HG03135 (cell line): ENCODE results near the gene EXOSC5.

Source experiments
- ATAC-seq: cut with Tn5 transposase; IDR thresholded peaks from one replicate; pipeline ENCODE4 v1.9.1; 2021; ENCODE audit warnings: mild to moderate bottlenecking, moderate library complexity; ENCODE audit not compliant: unreplicated experiment

Gene EXOSC5

GRCh38 chr19:41426952-41427646 lies 29.9 kb upstream of the EXOSC5 start, which contains the start of gene B3GNT8:
Gene B3GNT8 (minus strand): TSS chr19:41427374. CDS start chr19:41426778, 596 bp downstream.
- no peak for ATAC-seq

DNA sequence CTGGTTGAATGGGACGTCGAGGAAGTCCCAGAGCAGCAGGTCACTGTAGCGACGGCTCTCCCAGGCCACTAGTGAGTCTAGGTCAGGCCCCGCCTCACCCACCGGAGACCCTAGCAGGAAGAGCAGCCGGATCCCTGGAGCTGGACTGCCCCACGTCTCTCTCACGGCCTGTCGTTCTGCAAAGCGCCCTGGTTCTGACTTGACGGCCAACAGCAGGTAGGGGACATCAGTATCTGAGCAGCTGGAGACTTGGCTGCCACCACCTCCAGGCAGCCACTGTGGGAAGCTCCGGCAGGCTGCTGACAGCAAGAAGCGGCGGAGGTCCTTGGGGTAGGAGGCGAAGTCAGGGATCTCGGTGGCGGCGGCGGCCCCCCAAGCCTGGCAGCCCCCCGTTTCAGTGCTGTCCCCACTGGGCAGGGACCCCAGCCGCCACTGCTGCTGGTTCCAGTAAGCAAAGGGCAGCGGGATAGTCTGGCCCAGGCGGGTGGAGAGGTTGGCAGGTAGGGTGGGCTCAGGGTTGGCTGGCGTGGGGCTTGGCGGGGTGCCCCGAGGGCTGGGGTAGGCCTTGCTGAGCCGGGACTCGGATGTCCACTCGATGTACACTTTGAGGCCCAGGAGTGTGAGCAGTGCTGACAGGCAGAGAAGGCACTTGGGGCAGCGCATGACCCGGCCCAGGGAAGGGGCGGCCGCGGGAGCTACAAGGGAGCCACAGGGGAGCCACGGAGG lies 29.1 kb upstream of the EXOSC5 start:
- ATAC-seq, result no peak

DNA sequence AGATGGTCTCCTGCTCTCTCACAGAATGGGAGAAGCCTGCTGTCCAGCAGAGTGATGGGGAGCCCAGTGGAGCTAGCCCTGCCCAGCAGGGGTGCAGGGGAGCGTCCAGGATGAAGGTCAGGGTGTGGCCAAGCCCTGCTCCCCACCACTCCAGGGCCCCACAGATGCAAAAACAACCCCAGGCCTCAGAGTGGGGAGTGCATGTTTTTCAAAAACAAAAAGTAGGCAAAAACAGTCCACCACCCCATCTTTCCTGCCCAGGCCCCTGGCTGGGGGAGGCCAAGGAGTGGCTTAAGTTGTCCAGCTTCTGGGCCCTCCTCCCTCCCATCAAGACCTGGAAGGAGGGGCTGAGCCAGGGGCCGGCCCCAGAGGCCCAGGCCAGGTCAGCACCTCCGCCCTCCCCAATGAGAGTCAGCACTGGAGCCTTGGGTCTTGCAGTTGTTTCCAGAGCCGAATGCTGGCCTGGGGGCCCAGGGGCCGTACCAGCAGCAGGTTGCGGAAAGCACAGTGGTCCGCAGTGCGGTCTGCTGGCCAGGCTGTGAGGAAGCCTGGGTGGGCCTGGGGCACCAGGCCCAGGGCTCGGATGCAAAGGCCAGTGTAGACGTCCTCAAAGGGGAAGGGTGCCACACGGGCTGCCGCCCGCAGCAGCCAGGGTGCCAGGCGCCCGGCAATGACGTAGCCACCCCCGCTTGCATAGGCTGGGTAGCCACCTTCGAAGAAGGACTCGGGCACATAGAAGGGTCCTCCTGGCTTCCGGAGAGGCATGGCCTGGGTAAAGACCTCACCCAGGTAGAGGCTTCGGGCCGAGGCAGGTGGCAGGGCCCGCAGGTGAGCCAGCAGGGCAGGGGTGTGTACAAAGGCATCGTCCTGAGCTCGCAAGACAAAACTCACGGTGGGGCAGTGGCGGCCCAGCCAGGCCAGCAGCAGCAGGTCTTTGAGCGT lies 28.3 kb upstream of the EXOSC5 start:
- ATAC-seq, result no peak

DNA sequence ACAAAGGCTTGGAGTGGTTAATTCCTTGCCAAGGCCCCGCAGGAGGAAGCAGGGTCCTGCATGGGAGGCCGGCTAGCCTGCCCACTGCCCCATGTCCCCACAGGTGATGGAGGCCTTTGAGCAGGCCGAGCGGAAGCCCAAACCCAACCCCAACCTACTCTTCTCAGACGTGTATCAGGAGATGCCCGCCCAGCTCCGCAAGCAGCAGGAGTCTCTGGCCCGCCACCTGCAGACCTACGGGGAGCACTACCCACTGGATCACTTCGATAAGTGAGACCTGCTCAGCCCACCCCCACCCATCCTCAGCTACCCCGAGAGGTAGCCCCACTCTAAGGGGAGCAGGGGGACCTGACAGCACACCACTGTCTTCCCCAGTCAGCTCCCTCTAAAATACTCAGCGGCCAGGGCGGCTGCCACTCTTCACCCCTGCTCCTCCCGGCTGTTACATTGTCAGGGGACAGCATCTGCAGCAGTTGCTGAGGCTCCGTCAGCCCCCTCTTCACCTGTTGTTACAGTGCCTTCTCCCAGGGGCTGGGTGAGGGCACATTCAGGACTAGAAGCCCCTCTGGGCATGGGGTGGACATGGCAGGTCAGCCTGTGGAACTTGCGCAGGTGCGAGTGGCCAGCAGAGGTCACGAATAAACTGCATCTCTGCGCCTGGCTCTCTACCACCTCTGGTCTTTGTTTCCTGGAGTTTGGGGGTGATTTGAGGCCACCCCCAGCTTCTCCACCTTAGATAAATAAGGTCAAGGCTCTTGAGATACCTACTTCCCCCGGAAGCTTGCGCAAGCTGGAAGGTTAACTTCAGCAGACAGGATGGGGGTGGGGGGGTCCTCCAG lies 27.4 kb upstream of the EXOSC5 start:
- ATAC-seq, result no peak

DNA sequence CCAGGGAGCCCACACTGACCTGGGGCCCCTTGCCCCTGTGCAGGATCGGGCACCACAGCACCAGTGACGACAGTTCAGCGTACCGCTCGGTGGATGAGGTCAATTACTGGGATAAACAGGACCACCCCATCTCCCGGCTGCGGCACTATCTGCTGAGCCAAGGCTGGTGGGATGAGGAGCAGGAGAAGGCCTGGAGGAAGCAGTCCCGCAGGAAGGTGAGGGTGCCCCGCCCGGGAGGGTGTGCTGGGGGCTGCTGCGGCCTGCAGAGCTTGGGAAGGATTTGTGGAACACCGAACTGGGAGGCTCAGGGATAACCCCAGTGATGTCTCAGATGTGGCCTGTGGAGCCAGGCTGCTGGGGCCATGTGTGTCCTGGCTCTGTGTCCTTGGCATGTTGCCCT lies 25.8 kb upstream of the EXOSC5 start:
- no peak for ATAC-seq

DNA sequence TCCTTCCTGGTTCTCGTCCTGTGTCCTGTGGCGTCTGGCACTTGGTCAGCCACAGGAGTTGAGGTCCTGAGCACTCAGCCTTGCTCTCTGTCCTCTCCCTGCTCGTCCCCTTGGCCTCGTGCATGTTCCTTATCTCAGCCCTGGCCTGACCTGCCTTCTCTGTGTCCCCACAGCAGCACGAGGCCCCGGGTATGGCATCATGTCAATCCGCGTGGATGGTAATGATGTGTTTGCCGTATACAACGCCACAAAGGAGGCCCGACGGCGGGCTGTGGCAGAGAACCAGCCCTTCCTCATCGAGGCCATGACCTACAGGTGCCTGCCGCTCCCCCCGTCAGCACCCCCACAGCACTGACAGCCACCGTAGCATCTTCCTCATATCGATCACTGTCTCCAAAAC lies 25.3 kb upstream of the EXOSC5 start:
- ATAC-seq, result no peak

GRCh38 chr19:41421973-41422372 lies 24.8 kb upstream of the EXOSC5 start:
- ATAC-seq, result no peak

GRCh38 chr19:41421314-41421713 lies 24.2 kb upstream of the EXOSC5 start:
- ATAC-seq, result no peak

DNA sequence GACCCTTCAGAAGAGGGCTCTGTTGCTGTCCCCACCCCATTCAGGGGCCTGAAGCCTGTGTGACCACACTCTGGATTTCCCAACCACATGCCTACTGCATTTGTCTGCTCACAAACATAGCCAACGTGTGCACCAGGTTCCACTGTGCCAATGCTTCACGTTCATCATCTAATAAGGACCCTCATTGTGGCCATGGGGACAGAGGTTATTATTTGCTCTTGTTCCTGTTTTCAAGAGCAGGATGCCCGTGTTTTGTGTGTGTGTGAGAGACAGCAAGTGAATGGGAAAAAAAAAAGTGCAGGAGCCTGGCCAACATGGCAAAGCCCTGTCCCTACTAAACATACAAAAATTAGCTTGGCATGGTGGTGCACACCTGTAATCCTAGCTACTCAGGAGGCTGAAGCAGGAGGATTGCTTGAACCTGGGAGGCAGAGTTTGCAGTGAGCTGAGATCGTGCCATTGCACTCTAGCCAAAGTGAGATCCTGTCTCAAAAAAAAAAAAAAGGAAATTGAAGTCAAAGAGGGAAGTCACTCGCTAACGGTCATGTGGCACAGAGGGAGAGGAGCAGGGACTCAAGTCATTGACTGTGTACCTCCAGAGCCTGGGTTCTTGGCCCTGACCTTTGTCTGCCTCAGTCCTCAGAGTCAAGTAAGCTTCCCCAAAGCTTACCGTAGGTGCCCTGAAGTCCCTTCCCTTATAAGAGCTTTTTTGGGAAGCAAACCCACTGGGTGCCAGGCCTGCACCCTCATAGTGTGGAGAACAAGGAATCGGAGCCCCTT lies 23.1 kb upstream of the EXOSC5 start:
- ATAC-seq, result no peak

- ATAC-seq, result no peak
Observed at GRCh38 chr19:41416194-41416674, 19.1 kb upstream of the EXOSC5 start.

- no peak for ATAC-seq
Observed at GRCh38 chr19:41415154-41415571, 18.0 kb upstream of the EXOSC5 start.

GRCh38 chr19:41414461-41414860 lies 17.3 kb upstream of the EXOSC5 start:
- no peak for ATAC-seq

- no peak for ATAC-seq
Observed at GRCh38 chr19:41413947-41414346, 16.8 kb upstream of the EXOSC5 start.

DNA sequence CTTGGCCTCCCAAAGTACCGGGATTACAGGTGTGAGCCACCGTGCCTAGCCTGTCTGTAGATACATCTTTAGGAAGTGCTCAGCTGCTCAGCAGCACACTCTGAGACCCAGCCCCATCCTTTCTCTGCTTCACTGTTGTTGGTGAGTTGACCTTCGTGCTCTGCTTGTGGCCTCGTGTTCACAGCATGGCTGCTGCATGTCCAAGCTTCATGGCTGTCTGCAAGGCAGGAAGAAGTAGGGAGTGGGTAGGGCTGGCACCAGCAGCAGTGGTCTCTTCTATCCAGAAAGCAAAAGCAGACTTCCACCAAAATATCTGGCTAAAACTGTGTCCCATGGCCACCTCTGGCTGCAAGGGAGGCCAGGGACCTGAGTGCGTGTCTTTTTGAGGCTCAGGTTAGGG lies 15.8 kb upstream of the EXOSC5 start:
- ATAC-seq, result no peak

DNA sequence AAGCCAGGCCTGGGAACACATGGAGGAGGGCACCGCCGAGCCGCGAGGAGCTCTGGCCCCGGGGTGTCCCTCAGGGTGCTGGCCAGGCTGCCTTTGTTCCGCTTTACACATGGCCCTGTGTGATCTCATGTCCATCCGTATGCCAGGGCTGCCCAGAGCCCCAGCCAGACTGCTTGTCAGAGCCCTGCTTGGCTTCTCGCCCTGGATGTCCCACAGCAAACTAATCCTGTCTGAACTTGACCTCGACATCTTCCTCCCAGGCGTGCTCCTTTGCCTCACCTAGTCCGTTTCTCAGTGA lies 14.8 kb upstream of the EXOSC5 start:
- ATAC-seq, result no peak

DNA sequence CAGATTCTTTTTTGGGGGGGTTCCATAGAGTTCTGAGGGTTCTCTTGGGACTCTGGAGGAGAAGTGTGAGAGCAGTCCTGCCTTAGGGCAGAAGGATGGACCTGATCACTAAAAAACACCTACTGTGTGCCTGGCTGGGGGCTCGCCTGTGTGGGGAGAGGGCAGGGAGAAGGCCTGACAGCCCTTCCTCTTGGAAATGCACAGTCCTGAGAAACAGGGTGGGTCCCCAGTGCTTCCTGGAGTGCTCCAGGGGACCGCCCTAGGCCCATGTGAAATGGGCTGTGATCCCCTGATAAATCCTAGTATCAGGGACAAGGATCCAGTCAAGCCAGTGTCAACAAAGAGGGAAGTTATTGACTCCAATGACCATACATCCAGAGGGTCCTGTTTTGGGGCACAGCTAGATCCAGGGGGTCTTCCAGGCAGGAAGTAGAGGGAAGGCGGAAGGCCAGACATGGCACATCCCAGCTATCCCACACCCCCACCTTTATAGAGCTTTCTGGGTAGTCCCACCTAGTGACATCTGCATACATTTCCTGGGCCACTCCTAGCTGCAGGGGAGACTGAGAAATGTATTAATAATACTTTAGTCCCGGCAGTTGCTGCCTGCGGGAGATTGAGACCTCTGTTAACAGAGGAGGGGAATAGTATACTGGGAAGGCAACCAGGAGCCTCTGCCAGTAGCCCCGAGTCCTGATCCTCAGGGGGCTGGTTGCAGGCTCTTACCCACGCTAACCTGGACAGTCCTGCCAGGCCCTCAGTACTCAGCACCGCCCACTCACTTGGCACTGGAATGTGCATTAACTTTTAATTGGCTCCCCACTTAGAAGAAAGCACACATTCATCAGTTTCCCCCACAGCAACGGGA lies 14.2 kb upstream of the EXOSC5 start:
- ATAC-seq, result no peak

- ATAC-seq, result no peak
Observed at GRCh38 chr19:41410336-41411054, 13.3 kb upstream of the EXOSC5 start.

- ATAC-seq, result no peak
Observed at GRCh38 chr19:41409288-41409687, 12.1 kb upstream of the EXOSC5 start.
